ENCODE measurements around the gene URB2. TPM values are rescaled to one million over a fixed set of nuclear protein-coding genes. Genes with fewer than 3 reads are reported as not detected.

The URB2 gene
- total RNA-seq, 1 experiment from 2014 or later = 21.9 TPM

DNA sequence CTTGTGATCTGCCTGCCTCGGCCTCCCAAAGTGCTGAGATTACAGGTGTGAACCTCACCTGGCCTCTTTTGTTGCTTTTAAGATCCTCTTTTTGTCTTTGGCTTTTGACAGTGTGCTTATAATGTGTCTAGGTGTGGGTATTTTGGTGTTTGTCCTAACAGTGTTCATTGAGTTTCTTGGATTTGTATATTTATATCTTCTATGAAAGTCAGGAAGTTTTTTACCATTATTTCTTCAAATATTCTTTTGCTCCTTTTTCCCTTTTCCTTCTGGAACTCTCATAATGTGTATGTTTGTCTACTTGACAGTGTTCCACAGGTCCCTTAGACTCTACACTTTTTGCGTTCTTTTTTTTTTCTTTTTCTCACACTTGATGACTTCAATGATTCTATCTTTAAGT is 59.1 kb downstream of the URB2 start:
- in situ Hi-C loops (cut with HindIII; ENCODE audit: low pct_unique_long_range_greater_than_20kb, low sequenced_read_pairs) (no loop called here), intact Hi-C loops (cut with micrococcal nuclease; ENCODE audit: unreplicated experiment) (no loop called here)
- no peaks in the 10 kb centered on the region for H3K36me3 ChIP-seq (ENCODE audit: control insufficient read depth, insufficient read depth, low read length)
- ChIA-PET CTCF (no interaction called here), POLR2A (no interaction called here)
- no peaks in the 10 kb centered on the region for H3K9me3 ChIP-seq (ENCODE audit: control insufficient read depth, insufficient read depth, low read depth, low read length)
- TF ChIP-seq, protein P1, sequence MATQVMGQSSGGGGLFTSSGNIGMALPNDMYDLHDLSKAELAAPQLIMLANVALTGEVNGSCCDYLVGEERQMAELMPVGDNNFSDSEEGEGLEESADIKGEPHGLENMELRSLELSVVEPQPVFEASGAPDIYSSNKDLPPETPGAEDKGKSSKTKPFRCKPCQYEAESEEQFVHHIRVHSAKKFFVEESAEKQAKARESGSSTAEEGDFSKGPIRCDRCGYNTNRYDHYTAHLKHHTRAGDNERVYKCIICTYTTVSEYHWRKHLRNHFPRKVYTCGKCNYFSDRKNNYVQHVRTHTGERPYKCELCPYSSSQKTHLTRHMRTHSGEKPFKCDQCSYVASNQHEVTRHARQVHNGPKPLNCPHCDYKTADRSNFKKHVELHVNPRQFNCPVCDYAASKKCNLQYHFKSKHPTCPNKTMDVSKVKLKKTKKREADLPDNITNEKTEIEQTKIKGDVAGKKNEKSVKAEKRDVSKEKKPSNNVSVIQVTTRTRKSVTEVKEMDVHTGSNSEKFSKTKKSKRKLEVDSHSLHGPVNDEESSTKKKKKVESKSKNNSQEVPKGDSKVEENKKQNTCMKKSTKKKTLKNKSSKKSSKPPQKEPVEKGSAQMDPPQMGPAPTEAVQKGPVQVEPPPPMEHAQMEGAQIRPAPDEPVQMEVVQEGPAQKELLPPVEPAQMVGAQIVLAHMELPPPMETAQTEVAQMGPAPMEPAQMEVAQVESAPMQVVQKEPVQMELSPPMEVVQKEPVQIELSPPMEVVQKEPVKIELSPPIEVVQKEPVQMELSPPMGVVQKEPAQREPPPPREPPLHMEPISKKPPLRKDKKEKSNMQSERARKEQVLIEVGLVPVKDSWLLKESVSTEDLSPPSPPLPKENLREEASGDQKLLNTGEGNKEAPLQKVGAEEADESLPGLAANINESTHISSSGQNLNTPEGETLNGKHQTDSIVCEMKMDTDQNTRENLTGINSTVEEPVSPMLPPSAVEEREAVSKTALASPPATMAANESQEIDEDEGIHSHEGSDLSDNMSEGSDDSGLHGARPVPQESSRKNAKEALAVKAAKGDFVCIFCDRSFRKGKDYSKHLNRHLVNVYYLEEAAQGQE (IDR thresholded peaks at IDR 0.05; ENCODE audit: insufficient read depth in 1 of 2, low read depth in 2 of 2, low read length in 1 of 2) = no peak
- TF ChIP-seq TCF7L2 (IDR thresholded peaks at IDR 0.05; ENCODE audit: low read depth, low read length) = no peak
- TF ChIP-seq, protein P2, sequence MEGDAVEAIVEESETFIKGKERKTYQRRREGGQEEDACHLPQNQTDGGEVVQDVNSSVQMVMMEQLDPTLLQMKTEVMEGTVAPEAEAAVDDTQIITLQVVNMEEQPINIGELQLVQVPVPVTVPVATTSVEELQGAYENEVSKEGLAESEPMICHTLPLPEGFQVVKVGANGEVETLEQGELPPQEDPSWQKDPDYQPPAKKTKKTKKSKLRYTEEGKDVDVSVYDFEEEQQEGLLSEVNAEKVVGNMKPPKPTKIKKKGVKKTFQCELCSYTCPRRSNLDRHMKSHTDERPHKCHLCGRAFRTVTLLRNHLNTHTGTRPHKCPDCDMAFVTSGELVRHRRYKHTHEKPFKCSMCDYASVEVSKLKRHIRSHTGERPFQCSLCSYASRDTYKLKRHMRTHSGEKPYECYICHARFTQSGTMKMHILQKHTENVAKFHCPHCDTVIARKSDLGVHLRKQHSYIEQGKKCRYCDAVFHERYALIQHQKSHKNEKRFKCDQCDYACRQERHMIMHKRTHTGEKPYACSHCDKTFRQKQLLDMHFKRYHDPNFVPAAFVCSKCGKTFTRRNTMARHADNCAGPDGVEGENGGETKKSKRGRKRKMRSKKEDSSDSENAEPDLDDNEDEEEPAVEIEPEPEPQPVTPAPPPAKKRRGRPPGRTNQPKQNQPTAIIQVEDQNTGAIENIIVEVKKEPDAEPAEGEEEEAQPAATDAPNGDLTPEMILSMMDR (IDR thresholded peaks at IDR 0.05) = no peak
- no TSS peak for BruUV-seq (replicated peaks)
- H3K27ac ChIP-seq (ENCODE audit: low read length) = no peak overlapping the region
- no peaks in the 10 kb centered on the region for H3K27me3 ChIP-seq (ENCODE audit: control insufficient read depth, insufficient read depth, low read length)
- no peak overlapping the region for H3K4me3 ChIP-seq (ENCODE audit: low read depth in 2 of 2, low read length in 2 of 2)
- H3K4me1 ChIP-seq (ENCODE audit: control insufficient read depth, insufficient read depth, low read length) = no peaks in the 10 kb centered on the region
- ATAC-seq = no peak
- no peak for DNase-seq (ENCODE audit: low read depth, low spot score)

DNA sequence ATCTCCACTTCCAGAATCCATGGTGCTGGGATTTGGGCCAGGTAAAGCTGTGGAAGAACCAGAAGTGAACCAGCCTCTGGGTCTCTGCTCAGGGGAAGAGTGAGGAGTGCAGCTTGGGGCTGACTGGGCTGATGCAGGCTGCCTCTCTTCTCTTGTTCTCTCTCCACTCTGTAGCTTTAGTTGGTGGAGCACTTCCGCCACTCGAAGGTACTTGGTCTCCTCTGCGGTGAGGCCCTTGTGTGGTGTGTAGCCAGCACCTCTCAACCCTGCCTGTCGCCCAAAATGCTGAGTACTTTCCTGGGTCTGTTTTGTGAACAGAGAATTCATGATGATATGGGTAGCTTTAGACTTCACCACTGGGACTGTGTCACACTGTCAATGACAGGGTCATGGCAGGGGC is 63.2 kb downstream of the URB2 start:
- ChIA-PET CTCF (no interaction called here), POLR2A (no interaction called here)
- no TSS peak for BruUV-seq (replicated peaks)
- no peak for TF ChIP-seq SIN3A (IDR thresholded peaks at IDR 0.05; ENCODE audit: borderline replicate concordance, insufficient read depth, low read depth, low read length)
- TF ChIP-seq, protein P2 (IDR thresholded peaks at IDR 0.05) = no peak
- TF ChIP-seq, protein P1 (IDR thresholded peaks at IDR 0.05; ENCODE audit: insufficient read depth in 1 of 2, low read depth in 2 of 2, low read length in 1 of 2) = no peak
- TF ChIP-seq POLR2AphosphoS5 (IDR thresholded peaks at IDR 0.05; ENCODE audit: low read depth, low read length) = no peak
- TF ChIP-seq TCF7L2 (IDR thresholded peaks at IDR 0.05; ENCODE audit: low read depth, low read length) = no peak
- Histone ChIP-seq H3K4me3 (ENCODE audit: low read depth in 2 of 2, low read length in 2 of 2) (no peak overlapping the region), H3K27me3 (ENCODE audit: control insufficient read depth, insufficient read depth, low read length) (no peaks in the 10 kb centered on the region), H3K36me3 (ENCODE audit: control insufficient read depth, insufficient read depth, low read length) (no peaks in the 10 kb centered on the region), H3K9me3 (ENCODE audit: control insufficient read depth, insufficient read depth, low read depth, low read length) (no peaks in the 10 kb centered on the region), H3K27ac (ENCODE audit: low read length) (no peak overlapping the region), H3K4me1 (ENCODE audit: control insufficient read depth, insufficient read depth, low read length) (no peaks in the 10 kb centered on the region)
- intact Hi-C loops (cut with micrococcal nuclease; ENCODE audit: unreplicated experiment) = no loop called here
- ATAC-seq (no peak; the same call in 1 of the 2 replicates), DNase-seq (ENCODE audit: low read depth, low spot score) (no peak)
- in situ Hi-C loops (cut with HindIII; ENCODE audit: low pct_unique_long_range_greater_than_20kb, low sequenced_read_pairs) = no loop called here

All from Panc1 (cell line).